Mesothelial cell of epicardium (in vitro differentiated cells): Measurements from ENCODE around the gene OPCML. TPM values are rescaled to one million over a fixed set of nuclear protein-coding genes. Genes with fewer than 3 reads are reported as not detected.

Experiments used
- DNase-seq, 2 experiments: peaks; one replicate each; pipeline ENCODE4 v3.0.0; 2021; ENCODE audit warnings: low spot score in 2 of 2; ENCODE audit not compliant: unreplicated experiment in 2 of 2
- H3K27ac Mint-ChIP-seq: 2 replicates; pipeline ENCODE4 v1.8.0; 2021; ENCODE audit warnings: mixed read lengths
- H3K27me3 Mint-ChIP-seq: 2 replicates; pipeline ENCODE4 v1.8.0; 2021; ENCODE audit warnings: low read depth, mixed read lengths
- H3K36me3 Mint-ChIP-seq: 2 replicates; pipeline ENCODE4 v1.8.0; 2021; ENCODE audit warnings: mixed read lengths
- H3K4me1 Mint-ChIP-seq: 2 replicates; pipeline ENCODE4 v1.8.0; 2021; ENCODE audit warnings: mixed read lengths
- H3K4me3 Mint-ChIP-seq: 2 replicates; pipeline ENCODE4 v1.8.0; 2021; ENCODE audit warnings: mild to moderate bottlenecking, moderate library complexity, mixed read lengths
- H3K9me3 Mint-ChIP-seq: 2 replicates; pipeline ENCODE4 v1.8.0; 2021; ENCODE audit warnings: mixed read lengths
- CTCF ChIP-seq: fragments of 200-600 bp; sonication (generic); IDR thresholded peaks from one replicate; pipeline ENCODE4 v1.5.0; 2021; ENCODE audit warnings: antibody characterized with exemption; ENCODE audit not compliant: unreplicated experiment
- total RNA-seq: library from RNA; stranded (reverse); gene quantifications from 3 replicates; pipeline ENCODE4 v1.2.1, GENCODE V29; 2021

OPCML gene
- total RNA-seq, 1 donor from 2014 or later: 3.0 TPM

GRCh38 chr11:133338588-133338987, 193.7 kb downstream of the OPCML start:
- no peak for DNase-seq
- no peak overlapping the region for H3K4me3 Mint-ChIP-seq
- no peak overlapping the region for H3K27ac Mint-ChIP-seq
- no peaks in the 10 kb centered on the region for H3K36me3 Mint-ChIP-seq
- TF ChIP-seq CTCF: no peak
- H3K9me3 Mint-ChIP-seq: peaks cover 14% of the 10 kb centered on the region
- no peaks in the 10 kb centered on the region for H3K4me1 Mint-ChIP-seq
- H3K27me3 Mint-ChIP-seq: peaks cover 24% of the 10 kb centered on the region

- peaks cover 14% of the 10 kb centered on the region for H3K9me3 Mint-ChIP-seq
- H3K4me1 Mint-ChIP-seq: no peaks in the 10 kb centered on the region
- no peak for DNase-seq
- TF ChIP-seq CTCF: no peak
- H3K4me3 Mint-ChIP-seq: no peak overlapping the region
- H3K36me3 Mint-ChIP-seq: no peaks in the 10 kb centered on the region
- peaks cover 24% of the 10 kb centered on the region for H3K27me3 Mint-ChIP-seq
- H3K27ac Mint-ChIP-seq: no peak overlapping the region
Measured at GRCh38 chr11:133337951-133338418, 194.3 kb downstream of the OPCML start.

- H3K27me3 Mint-ChIP-seq: peaks cover 22% of the 10 kb centered on the region
- H3K4me1 Mint-ChIP-seq: no peaks in the 10 kb centered on the region
- no peak for TF ChIP-seq CTCF
- no peaks in the 10 kb centered on the region for H3K36me3 Mint-ChIP-seq
- no peak overlapping the region for H3K4me3 Mint-ChIP-seq
- no peak for DNase-seq
- H3K27ac Mint-ChIP-seq: no peak overlapping the region
- H3K9me3 Mint-ChIP-seq: peaks cover 17% of the 10 kb centered on the region
Measured at GRCh38 chr11:133337193-133337592, 195.1 kb downstream of the OPCML start.

- peaks cover 6% of the 10 kb centered on the region for H3K27me3 Mint-ChIP-seq
- H3K36me3 Mint-ChIP-seq: no peaks in the 10 kb centered on the region
Measured at GRCh38 chr11:133331031-133331430, 201.3 kb downstream of the OPCML start.

GRCh38 chr11:133326849-133327248, 205.5 kb downstream of the OPCML start:
- Mint-ChIP-seq H3K27me3 (peaks cover 8% of the 10 kb centered on the region), H3K36me3 (no peaks in the 10 kb centered on the region), H3K9me3 (no peaks in the 10 kb centered on the region), H3K4me3 (no peak overlapping the region), H3K4me1 (no peaks in the 10 kb centered on the region), H3K27ac (no peak overlapping the region)
- DNase-seq: no peak
- TF ChIP-seq CTCF: no peak

More at GRCh38 chr11:133331031-133331430, 201.3 kb downstream of the OPCML start:
- TF ChIP-seq CTCF: no peak
- no peak overlapping the region for H3K27ac Mint-ChIP-seq
- H3K9me3 Mint-ChIP-seq: peaks cover 13% of the 10 kb centered on the region
- no peak overlapping the region for H3K4me3 Mint-ChIP-seq
- no peaks in the 10 kb centered on the region for H3K4me1 Mint-ChIP-seq
- DNase-seq: no peak

- H3K27me3 Mint-ChIP-seq: peaks cover 8% of the 10 kb centered on the region
- H3K9me3 Mint-ChIP-seq: no peaks in the 10 kb centered on the region
- no peak for DNase-seq
- no peak overlapping the region for H3K4me3 Mint-ChIP-seq
- H3K4me1 Mint-ChIP-seq: no peaks in the 10 kb centered on the region
- TF ChIP-seq CTCF: no peak
- no peaks in the 10 kb centered on the region for H3K36me3 Mint-ChIP-seq
- no peak overlapping the region for H3K27ac Mint-ChIP-seq
Measured at GRCh38 chr11:133326332-133326731, 206.0 kb downstream of the OPCML start.
